HG03442 (cell line): ENCODE results near the gene ZNF423.
"Not testable (repeated sequence)": the region's sequence is repeated elsewhere in the genome, so short reads cannot be mapped to it uniquely, and the experiment has no call there.

Source experiments
- ATAC-seq: cut with Tn5 transposase; IDR thresholded peaks from one replicate; pipeline ENCODE4 v1.9.1; 2021; ENCODE audit warnings: mild to moderate bottlenecking, moderate library complexity; ENCODE audit not compliant: unreplicated experiment

The ZNF423 gene

GRCh38 chr16:49871824-49872223 is 15.9 kb upstream of the ZNF423 start:
- not testable (repeated sequence) for ATAC-seq

GRCh38 chr16:49869731-49870130 is 13.8 kb upstream of the ZNF423 start:
- ATAC-seq, result no peak

- ATAC-seq, result no peak
These were observed 12.1 kb upstream of the ZNF423 start for GRCh38 chr16:49867796-49868668.

GRCh38 chr16:49867234-49867633 is 11.3 kb upstream of the ZNF423 start:
- no peak for ATAC-seq

GRCh38 chr16:49866595-49867071 is 10.7 kb upstream of the ZNF423 start:
- ATAC-seq, result no peak

- ATAC-seq, result no peak
These were observed 6.8 kb upstream of the ZNF423 start for GRCh38 chr16:49862694-49863093.

- no peak for ATAC-seq
These were observed 5.4 kb upstream of the ZNF423 start for GRCh38 chr16:49861299-49861698.

GRCh38 chr16:49860593-49860992 is 4.7 kb upstream of the ZNF423 start:
- ATAC-seq, result no peak

GRCh38 chr16:49859125-49859811 is 3.4 kb upstream of the ZNF423 start:
- ATAC-seq, result no peak

GRCh38 chr16:49858200-49859124 is 2.5 kb upstream of the ZNF423 start:
- ATAC-seq, result no peak

- no peak for ATAC-seq
These were observed 1.7 kb upstream of the ZNF423 start for GRCh38 chr16:49857423-49858181.

GRCh38 chr16:49856672-49857330 is 889 bp upstream of the ZNF423 start:
- no peak for ATAC-seq

- peak; percentile 52 for ATAC-seq
These were observed 561 bp downstream of the ZNF423 start for GRCh38 chr16:49855280-49855821.

- ATAC-seq, result peak; percentile 19
These were observed 1.1 kb downstream of the ZNF423 start for GRCh38 chr16:49854796-49855203.

- no peak for ATAC-seq
These were observed 1.6 kb downstream of the ZNF423 start for GRCh38 chr16:49854188-49854795.

- ATAC-seq, result no peak
These were observed 3.6 kb downstream of the ZNF423 start for GRCh38 chr16:49852279-49852678.

GRCh38 chr16:49851468-49851787 is 4.5 kb downstream of the ZNF423 start:
- ATAC-seq, result no peak

GRCh38 chr16:49850558-49851467 is 5.1 kb downstream of the ZNF423 start:
- no peak for ATAC-seq
